CD8-positive, alpha-beta memory T cell (primary cell): ENCODE results near the gene FOXL3. TPM values are rescaled to one million over a fixed set of nuclear protein-coding genes. Genes with fewer than 3 reads are reported as not detected.
A peak's percentile ranks its signal among the peaks of the same experiment; 100 is the strongest.

Experiments
- CTCF ChIA-PET: fragments of 350-600 bp; sonication (Branson Sonifier 250); formaldehyde crosslinking; loops from one replicate; lab custom pipeline; 2021; ENCODE audit warnings: antibody characterized with exemption; lab: Charles Lee
- POLR2A ChIA-PET: fragments of 350-600 bp; sonication (Branson Sonifier 250); formaldehyde crosslinking; loops from one replicate; lab custom pipeline; 2021; ENCODE audit warnings: antibody characterized with exemption; lab: Charles Lee
- DNase-seq, 5 donors: peaks; one replicate each; pipeline versions ENCODE4 v3.0.0 to v3.0.0-alpha.2; 2020 to 2022; ENCODE audit warnings: mixed read lengths in 1 of 5
- H3K27ac ChIP-seq: one replicate; pipeline ENCODE4 v1.7.0; 2013; ENCODE audit warnings: low read depth, mild to moderate bottlenecking, low read length, moderate library complexity
- H3K27me3 ChIP-seq: 2 replicates; pipeline ENCODE4 v1.7.0; 2013; ENCODE audit warnings: low read length, mild to moderate bottlenecking; ENCODE audit not compliant: insufficient read depth, poor library complexity, severe bottlenecking
- H3K36me3 ChIP-seq: 2 replicates; pipeline ENCODE4 v1.7.0; 2013; ENCODE audit warnings: mild to moderate bottlenecking, low read length, moderate library complexity; ENCODE audit not compliant: insufficient read depth
- H3K4me1 ChIP-seq: 2 replicates; pipeline ENCODE4 v1.7.0; 2013; ENCODE audit warnings: mild to moderate bottlenecking, low read length, moderate library complexity; ENCODE audit not compliant: insufficient read depth
- H3K4me3 ChIP-seq: 2 replicates; pipeline ENCODE4 v1.7.0; 2013; ENCODE audit warnings: mild to moderate bottlenecking, low read length
- H3K9me3 ChIP-seq: 2 replicates; pipeline ENCODE4 v1.7.0; 2013; ENCODE audit warnings: mild to moderate bottlenecking, low read length
- H3K27ac Mint-ChIP-seq, 8 donors: one replicate each; pipeline ENCODE4 v1.8.0; 2020 to 2021; ENCODE audit warnings: mixed read lengths in 8 of 8, mild to moderate bottlenecking in 6 of 8, inconsistent platforms in 3 of 8, moderate library complexity in 3 of 8
- H3K27me3 Mint-ChIP-seq, 2 donors: one replicate each; pipeline ENCODE4 v1.8.0; 2020 to 2021; ENCODE audit warnings: mixed read lengths in 2 of 2, mild to moderate bottlenecking in 1 of 2, moderate library complexity in 1 of 2
- H3K36me3 Mint-ChIP-seq, 3 donors: one replicate each; pipeline ENCODE4 v1.8.0; 2020 to 2021; ENCODE audit warnings: mixed read lengths in 3 of 3, inconsistent platforms in 1 of 3, mild to moderate bottlenecking in 1 of 3
- H3K4me1 Mint-ChIP-seq, 3 donors: one replicate each; pipeline ENCODE4 v1.8.0; 2020 to 2021; ENCODE audit warnings: mixed read lengths in 3 of 3, inconsistent platforms in 1 of 3, mild to moderate bottlenecking in 1 of 3
- H3K4me3 Mint-ChIP-seq, 7 donors: one replicate each; pipeline ENCODE4 v1.8.0; 2020 to 2021; ENCODE audit warnings: mixed read lengths in 7 of 7, mild to moderate bottlenecking in 6 of 7, moderate library complexity in 4 of 7, inconsistent platforms in 2 of 7
- H3K9me3 Mint-ChIP-seq, 5 donors: one replicate each; pipeline ENCODE4 v1.8.0; 2020 to 2022; ENCODE audit warnings: mixed read lengths in 5 of 5, mild to moderate bottlenecking in 3 of 5, moderate library complexity in 2 of 5, inconsistent platforms in 1 of 5
- polyA plus RNA-seq: library from polyadenylated mRNA; unstranded; fragments of 300-500 nt; fragmentation: Illumina TruSeq; gene quantifications from one replicate; pipeline ENCODE4 v1.2.3, GENCODE V29; 2021
- total RNA-seq, 2 experiments: library from RNA; stranded (reverse); gene quantifications; one replicate each; pipeline ENCODE4 v1.2.3, GENCODE V29; 2021

The FOXL3 gene
- total and polyA plus RNA-seq, 3 experiments from 2014 or later: not detected

- Mint-ChIP-seq H3K4me1 (peaks cover 3 to 4% (median 3%) of the 10 kb centered on the region in 3 donors), H3K4me3 (no peak overlapping the region), H3K27me3 (no peaks in the 10 kb centered on the region), H3K36me3 (no peaks in the 10 kb centered on the region), H3K9me3 (peaks cover 0 to 4% (median 2%) of the 10 kb centered on the region in 5 donors), H3K27ac (no peak overlapping the region)
- CTCF ChIA-PET: no interaction called here
- no peaks in the 10 kb centered on the region for H3K4me1 ChIP-seq
- no peaks in the 10 kb centered on the region for H3K9me3 ChIP-seq
- no peak overlapping the region for H3K27ac ChIP-seq
- H3K4me3 ChIP-seq: no peak overlapping the region
- no peaks in the 10 kb centered on the region for H3K36me3 ChIP-seq
- POLR2A ChIA-PET: no interaction called here
- H3K27me3 ChIP-seq: no peaks in the 10 kb centered on the region
- peak in 1 of 5 donors; percentile 35 for DNase-seq
These were observed 32.4 kb upstream of the FOXL3 start for GRCh38 chr7:257647-257992.

DNA sequence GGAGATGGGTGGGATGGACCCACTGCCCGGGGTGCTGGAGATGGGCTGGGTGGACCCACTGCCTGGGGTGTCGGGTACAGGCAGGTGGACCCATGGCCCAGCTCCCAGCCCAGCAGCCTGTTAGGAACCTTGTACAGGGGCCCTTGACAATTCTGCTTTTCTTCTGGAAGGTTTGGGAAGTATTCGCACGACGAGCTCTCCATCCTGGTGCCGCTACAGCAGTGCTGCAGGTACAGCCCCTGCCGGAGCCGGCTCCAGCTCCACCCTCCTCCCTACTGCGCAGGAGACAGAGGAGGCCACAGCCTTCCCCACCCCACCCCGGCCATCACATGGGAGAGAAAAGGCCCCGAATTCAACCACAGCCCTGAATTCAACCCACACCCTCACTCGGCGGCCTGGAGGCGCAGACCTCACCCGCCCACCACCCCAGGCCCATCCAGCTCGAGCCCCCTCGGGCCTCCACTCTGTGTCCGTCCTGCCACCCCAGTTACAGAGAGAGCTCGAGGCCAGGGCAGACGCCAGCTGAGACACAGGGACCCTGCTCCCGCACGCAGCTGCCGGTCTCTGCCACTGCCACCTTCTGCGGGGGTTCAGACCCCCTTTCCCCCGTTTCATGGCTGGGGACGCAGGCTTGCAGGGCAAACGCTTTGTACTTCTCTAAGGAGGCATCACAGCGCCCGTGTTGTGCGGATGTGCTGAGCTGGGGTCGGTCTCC lies 31.3 kb upstream of the FOXL3 start:
- no peaks in the 10 kb centered on the region for H3K27me3 Mint-ChIP-seq
- ChIA-PET CTCF (no interaction called here), POLR2A (no interaction called here)
- H3K9me3 Mint-ChIP-seq: peaks cover 0 to 4% (median 2%) of the 10 kb centered on the region in 5 donors
- DNase-seq: peak in 1 of 5 donors; percentile 37
- no peaks in the 10 kb centered on the region for H3K27me3 ChIP-seq
- H3K4me1 Mint-ChIP-seq: peaks cover 3 to 4% (median 3%) of the 10 kb centered on the region in 3 donors
- no peak overlapping the region for H3K4me3 ChIP-seq
- no peaks in the 10 kb centered on the region for H3K36me3 Mint-ChIP-seq
- H3K4me1 ChIP-seq: no peaks in the 10 kb centered on the region
- H3K27ac ChIP-seq: no peak overlapping the region
- no peaks in the 10 kb centered on the region for H3K9me3 ChIP-seq
- no peak overlapping the region for H3K4me3 Mint-ChIP-seq
- H3K27ac Mint-ChIP-seq: no peak overlapping the region
- no peaks in the 10 kb centered on the region for H3K36me3 ChIP-seq

- Mint-ChIP-seq H3K4me3 (no peak overlapping the region), H3K36me3 (no peaks in the 10 kb centered on the region), H3K27me3 (no peaks in the 10 kb centered on the region), H3K9me3 (peaks cover 0 to 4% (median 2%) of the 10 kb centered on the region in 5 donors), H3K4me1 (peaks cover 3 to 4% (median 3%) of the 10 kb centered on the region in 3 donors), H3K27ac (peak overlapping the region in 1 of 8 donors; percentile 4)
- POLR2A ChIA-PET: no interaction called here
- no peaks in the 10 kb centered on the region for H3K4me1 ChIP-seq
- H3K27me3 ChIP-seq: no peaks in the 10 kb centered on the region
- CTCF ChIA-PET: no interaction called here
- no peak overlapping the region for H3K27ac ChIP-seq
- H3K9me3 ChIP-seq: no peaks in the 10 kb centered on the region
- no peak for DNase-seq
- no peak overlapping the region for H3K4me3 ChIP-seq
- no peaks in the 10 kb centered on the region for H3K36me3 ChIP-seq
These were observed 30.8 kb upstream of the FOXL3 start for GRCh38 chr7:259191-259505.

DNA sequence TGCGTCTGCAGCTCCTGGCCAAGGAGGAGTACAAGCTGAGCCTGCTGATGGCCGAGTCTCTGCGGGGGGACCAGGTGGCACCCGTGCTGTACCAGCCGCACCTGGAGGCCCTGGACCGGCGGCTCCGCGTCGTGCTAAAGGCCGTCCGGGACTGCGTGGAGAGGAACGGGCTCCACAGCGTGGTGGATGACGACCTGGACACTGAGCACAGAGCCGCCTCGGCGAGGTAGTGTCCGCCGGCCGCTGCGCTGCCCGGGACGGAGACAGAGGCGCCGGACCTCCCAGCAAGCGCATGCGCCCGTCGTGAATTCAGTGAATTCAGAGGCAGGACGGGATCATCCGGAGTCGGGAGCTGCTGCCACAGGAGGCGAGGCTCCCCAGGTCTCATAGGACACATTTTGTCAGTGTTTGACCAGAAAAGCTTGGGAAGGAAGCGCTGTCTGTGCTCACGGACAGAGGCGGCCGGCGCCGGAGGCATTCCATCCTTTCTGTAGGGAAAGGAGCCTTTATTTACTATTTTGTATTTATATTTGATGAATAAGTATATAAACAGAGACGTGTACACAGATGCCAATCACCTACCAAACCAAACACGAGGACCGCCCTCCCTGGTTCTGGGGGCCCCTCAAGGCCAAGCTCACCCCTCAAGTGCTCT lies 30.1 kb upstream of the FOXL3 start:
- Histone ChIP-seq H3K36me3 (no peaks in the 10 kb centered on the region), H3K27me3 (no peaks in the 10 kb centered on the region), H3K27ac (no peak overlapping the region), H3K4me1 (no peaks in the 10 kb centered on the region), H3K4me3 (no peak overlapping the region), H3K9me3 (no peaks in the 10 kb centered on the region)
- ChIA-PET POLR2A (no interaction called here), CTCF (no interaction called here)
- no peaks in the 10 kb centered on the region for H3K27me3 Mint-ChIP-seq
- H3K4me1 Mint-ChIP-seq: peaks cover 3 to 4% (median 3%) of the 10 kb centered on the region in 3 donors
- no peak overlapping the region for H3K4me3 Mint-ChIP-seq
- H3K27ac Mint-ChIP-seq: no peak overlapping the region
- H3K36me3 Mint-ChIP-seq: no peaks in the 10 kb centered on the region
- H3K9me3 Mint-ChIP-seq: peaks cover 0 to 4% (median 2%) of the 10 kb centered on the region in 5 donors
- peak in 1 of 5 donors; percentile 36 for DNase-seq

GRCh38 chr7:260441-261281 lies 29.3 kb upstream of the FOXL3 start:
- Mint-ChIP-seq H3K4me3 (no peak overlapping the region), H3K27me3 (peaks cover 0 to under 1% of the 10 kb centered on the region in 2 donors), H3K9me3 (peaks cover 0 to 4% (median 2%) of the 10 kb centered on the region in 5 donors), H3K27ac (no peak overlapping the region), H3K36me3 (no peaks in the 10 kb centered on the region), H3K4me1 (peaks cover 3 to 4% (median 3%) of the 10 kb centered on the region in 3 donors)
- POLR2A ChIA-PET: no interaction called here
- Histone ChIP-seq H3K4me1 (no peaks in the 10 kb centered on the region), H3K27me3 (no peaks in the 10 kb centered on the region), H3K9me3 (no peaks in the 10 kb centered on the region), H3K4me3 (no peak overlapping the region), H3K36me3 (no peaks in the 10 kb centered on the region), H3K27ac (no peak overlapping the region)
- CTCF ChIA-PET: interaction anchor here (0.6 kb wide), 1 partner anchor 16 kb away, joined by 3 read pairs; no protein-coding TSS in a partner anchor
- DNase-seq: peak in 1 of 5 donors; percentile 41

- ChIA-PET CTCF (interaction anchor here (0.6 kb wide), 1 partner anchor 15 kb away, joined by 3 read pairs; no protein-coding TSS in a partner anchor), POLR2A (no interaction called here)
- H3K9me3 Mint-ChIP-seq: peaks cover 0 to 4% (median 2%) of the 10 kb centered on the region in 5 donors
- H3K27me3 Mint-ChIP-seq: peaks cover 0 to 2% of the 10 kb centered on the region in 2 donors
- H3K27me3 ChIP-seq: no peaks in the 10 kb centered on the region
- peak in 1 of 5 donors; percentile 47 for DNase-seq
- H3K27ac ChIP-seq: no peak overlapping the region
- no peaks in the 10 kb centered on the region for H3K4me1 ChIP-seq
- no peaks in the 10 kb centered on the region for H3K36me3 Mint-ChIP-seq
- H3K4me1 Mint-ChIP-seq: peaks cover 3 to 4% (median 3%) of the 10 kb centered on the region in 3 donors
- H3K27ac Mint-ChIP-seq: no peak overlapping the region
- H3K36me3 ChIP-seq: no peaks in the 10 kb centered on the region
- H3K9me3 ChIP-seq: no peaks in the 10 kb centered on the region
- no peak overlapping the region for H3K4me3 ChIP-seq
- no peak overlapping the region for H3K4me3 Mint-ChIP-seq
These were observed 28.4 kb upstream of the FOXL3 start for GRCh38 chr7:261341-262250.

DNA sequence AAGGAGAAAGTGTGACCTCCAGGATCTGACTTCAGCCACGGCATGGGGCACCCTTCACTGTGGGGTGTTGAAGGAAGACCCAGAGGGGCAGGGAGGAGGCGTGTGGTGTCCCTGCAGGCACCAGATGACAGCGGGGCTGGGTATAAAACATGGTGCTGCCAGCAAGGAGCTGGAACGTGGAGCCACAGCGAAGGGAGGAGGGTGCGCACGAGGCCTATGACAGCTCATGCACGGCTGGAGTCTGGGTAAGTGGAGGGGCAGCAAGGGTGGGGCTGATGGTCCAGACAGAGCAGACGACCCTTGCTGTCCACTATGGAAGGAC lies 27.8 kb upstream of the FOXL3 start:
- H3K36me3 ChIP-seq: no peaks in the 10 kb centered on the region
- Mint-ChIP-seq H3K9me3 (peaks cover 0 to 4% (median 2%) of the 10 kb centered on the region in 5 donors), H3K27ac (peak overlapping the region in 1 of 8 donors; percentile 54), H3K4me1 (peaks cover 3 to 4% (median 3%) of the 10 kb centered on the region in 3 donors), H3K27me3 (peaks cover 0 to 2% of the 10 kb centered on the region in 2 donors), H3K36me3 (no peaks in the 10 kb centered on the region), H3K4me3 (peak overlapping the region in 1 of 7 donors; percentile 48)
- no peak overlapping the region for H3K4me3 ChIP-seq
- no peaks in the 10 kb centered on the region for H3K9me3 ChIP-seq
- no peaks in the 10 kb centered on the region for H3K4me1 ChIP-seq
- peak in 1 of 5 donors; percentile 37 for DNase-seq
- ChIA-PET POLR2A (no interaction called here), CTCF (no interaction called here)
- no peaks in the 10 kb centered on the region for H3K27me3 ChIP-seq
- H3K27ac ChIP-seq: no peak overlapping the region
